Activated T-helper 2 cell treated with anti-CD3 and anti-CD28 coated beads, Interferon-gamma antibody, Interleukin-2, Interleukin-4, amounts not matched to agents 10 μg/mL and 5 μg/mL and 100 μg/mL, durations not matched to agents 14 hours and 24 hours and 36 hours (primary cell): ENCODE measurements around the gene ACYP2. TPM values are rescaled to one million over a fixed set of nuclear protein-coding genes. Genes with fewer than 3 reads are reported as not detected.

Experiments used
- DNase-seq: peaks from one replicate; pipeline ENCODE4 v3.0.0; 2021; ENCODE audit warnings: low spot score
- H3K27ac Mint-ChIP-seq: one replicate; pipeline ENCODE4 v1.8.0; 2021; ENCODE audit warnings: mixed read lengths
- H3K27me3 Mint-ChIP-seq: one replicate; pipeline ENCODE4 v1.8.0; 2021; ENCODE audit warnings: low read depth, mixed read lengths
- H3K36me3 Mint-ChIP-seq: one replicate; pipeline ENCODE4 v1.8.0; 2021; ENCODE audit warnings: low read depth, mixed read lengths
- H3K4me1 Mint-ChIP-seq: one replicate; pipeline ENCODE4 v1.8.0; 2021; ENCODE audit warnings: low read depth, mixed read lengths
- H3K4me3 Mint-ChIP-seq: one replicate; pipeline ENCODE4 v1.8.0; 2021; ENCODE audit warnings: low read depth, mild to moderate bottlenecking, moderate library complexity, mixed read lengths
- H3K9me3 Mint-ChIP-seq: one replicate; pipeline ENCODE4 v1.8.0; 2021; ENCODE audit warnings: mixed read lengths
- intact Hi-C: fragments of 100-400 bp; cut with micrococcal nuclease; formaldehyde crosslinking; loops from one replicate; pipeline ENCODE4 v1.15.1; 2023
- total RNA-seq: library from RNA; stranded (reverse); gene quantifications from 2 replicates; pipeline ENCODE4 v1.2.3, GENCODE V29; 2022

ACYP2 gene
- total RNA-seq, 1 donor from 2014 or later = 6.5 TPM

- H3K4me3 Mint-ChIP-seq = no peak overlapping the region
- no peaks in the 10 kb centered on the region for H3K27me3 Mint-ChIP-seq
These were observed 109.6 kb downstream of the ACYP2 start for GRCh38 chr2:54224997-54225396.

GRCh38 chr2:54226260-54226659, 110.8 kb downstream of the ACYP2 start:
- intact Hi-C loops = no loop called here
- Mint-ChIP-seq H3K4me3 (no peak overlapping the region), H3K27ac (no peak overlapping the region), H3K36me3 (no peaks in the 10 kb centered on the region), H3K4me1 (peaks cover 2% of the 10 kb centered on the region), H3K9me3 (no peaks in the 10 kb centered on the region), H3K27me3 (no peaks in the 10 kb centered on the region)
- no peak for DNase-seq

More at GRCh38 chr2:54224997-54225396, 109.6 kb downstream of the ACYP2 start:
- Mint-ChIP-seq H3K9me3 (no peaks in the 10 kb centered on the region), H3K36me3 (no peaks in the 10 kb centered on the region), H3K4me1 (peaks cover 2% of the 10 kb centered on the region), H3K27ac (no peak overlapping the region)
- intact Hi-C loops = no loop called here
- no peak for DNase-seq

- Mint-ChIP-seq H3K36me3 (no peaks in the 10 kb centered on the region), H3K27ac (no peak overlapping the region), H3K4me1 (peaks cover 2% of the 10 kb centered on the region), H3K27me3 (no peaks in the 10 kb centered on the region), H3K9me3 (no peaks in the 10 kb centered on the region), H3K4me3 (no peak overlapping the region)
- DNase-seq = no peak
- intact Hi-C loops = no loop called here
These were observed 112.4 kb downstream of the ACYP2 start for GRCh38 chr2:54227798-54228197.

GRCh38 chr2:54228945-54229344, 113.5 kb downstream of the ACYP2 start:
- Mint-ChIP-seq H3K36me3 (no peaks in the 10 kb centered on the region), H3K27ac (no peak overlapping the region), H3K9me3 (no peaks in the 10 kb centered on the region), H3K4me1 (peaks cover 2% of the 10 kb centered on the region), H3K4me3 (no peak overlapping the region), H3K27me3 (no peaks in the 10 kb centered on the region)
- DNase-seq = no peak
- intact Hi-C loops = no loop called here

GRCh38 chr2:54233832-54234649, 118.6 kb downstream of the ACYP2 start:
- intact Hi-C loops = no loop called here

GRCh38 chr2:54237428-54237827, 122.0 kb downstream of the ACYP2 start:
- Mint-ChIP-seq H3K36me3 (no peaks in the 10 kb centered on the region), H3K4me1 (no peaks in the 10 kb centered on the region), H3K9me3 (peaks cover 7% of the 10 kb centered on the region), H3K4me3 (no peak overlapping the region), H3K27ac (no peak overlapping the region), H3K27me3 (no peaks in the 10 kb centered on the region)
- intact Hi-C loops = no loop called here
- DNase-seq = no peak

More at GRCh38 chr2:54233832-54234649, 118.6 kb downstream of the ACYP2 start:
- H3K4me3 Mint-ChIP-seq = no peak overlapping the region
- H3K27me3 Mint-ChIP-seq = no peaks in the 10 kb centered on the region
- H3K4me1 Mint-ChIP-seq = no peaks in the 10 kb centered on the region
- no peak overlapping the region for H3K27ac Mint-ChIP-seq
- H3K36me3 Mint-ChIP-seq = no peaks in the 10 kb centered on the region
- peaks cover 7% of the 10 kb centered on the region for H3K9me3 Mint-ChIP-seq
- DNase-seq = no peak

GRCh38 chr2:54239427-54239826, 124.0 kb downstream of the ACYP2 start:
- Mint-ChIP-seq H3K27ac (no peak overlapping the region), H3K4me3 (no peak overlapping the region), H3K36me3 (no peaks in the 10 kb centered on the region), H3K27me3 (no peaks in the 10 kb centered on the region), H3K9me3 (peaks cover 7% of the 10 kb centered on the region), H3K4me1 (no peaks in the 10 kb centered on the region)
- intact Hi-C loops = no loop called here
- DNase-seq = no peak

GRCh38 chr2:54240515-54241469, 125.4 kb downstream of the ACYP2 start:
- no peak overlapping the region for H3K4me3 Mint-ChIP-seq
- no peaks in the 10 kb centered on the region for H3K36me3 Mint-ChIP-seq
- peaks cover 7% of the 10 kb centered on the region for H3K9me3 Mint-ChIP-seq
- H3K4me1 Mint-ChIP-seq = no peaks in the 10 kb centered on the region
- no peak overlapping the region for H3K27ac Mint-ChIP-seq
- DNase-seq = no peak
- no peaks in the 10 kb centered on the region for H3K27me3 Mint-ChIP-seq
- intact Hi-C loops = no loop called here

GRCh38 chr2:54247115-54247514, 131.7 kb downstream of the ACYP2 start:
- Mint-ChIP-seq H3K9me3 (no peaks in the 10 kb centered on the region), H3K27me3 (no peaks in the 10 kb centered on the region), H3K4me3 (no peak overlapping the region), H3K4me1 (no peaks in the 10 kb centered on the region), H3K27ac (no peak overlapping the region), H3K36me3 (no peaks in the 10 kb centered on the region)
- intact Hi-C loops = no loop called here
- DNase-seq = no peak

GRCh38 chr2:54249629-54250028, 134.2 kb downstream of the ACYP2 start:
- Mint-ChIP-seq H3K27ac (no peak overlapping the region), H3K9me3 (no peaks in the 10 kb centered on the region), H3K4me3 (no peak overlapping the region), H3K4me1 (no peaks in the 10 kb centered on the region), H3K27me3 (no peaks in the 10 kb centered on the region), H3K36me3 (no peaks in the 10 kb centered on the region)
- DNase-seq = no peak
- intact Hi-C loops = no loop called here

GRCh38 chr2:54254180-54254579, 138.8 kb downstream of the ACYP2 start:
- H3K36me3 Mint-ChIP-seq = no peaks in the 10 kb centered on the region

GRCh38 chr2:54255230-54256090, 140.0 kb downstream of the ACYP2 start:
- no peak for DNase-seq
- Mint-ChIP-seq H3K9me3 (no peaks in the 10 kb centered on the region), H3K27ac (no peak overlapping the region), H3K4me1 (no peaks in the 10 kb centered on the region), H3K4me3 (no peak overlapping the region), H3K27me3 (no peaks in the 10 kb centered on the region), H3K36me3 (no peaks in the 10 kb centered on the region)
- intact Hi-C loops = no loop called here

More at GRCh38 chr2:54254180-54254579, 138.8 kb downstream of the ACYP2 start:
- no peak for DNase-seq
- Mint-ChIP-seq H3K4me3 (no peak overlapping the region), H3K4me1 (no peaks in the 10 kb centered on the region), H3K27ac (no peak overlapping the region), H3K27me3 (no peaks in the 10 kb centered on the region), H3K9me3 (no peaks in the 10 kb centered on the region)
- intact Hi-C loops = no loop called here
